ENCODE data around the gene CPNE4. TPM values are rescaled to one million over a fixed set of nuclear protein-coding genes. Genes with fewer than 3 reads are reported as not detected.

Gene CPNE4
- total RNA-seq, 1 experiment from 2014 or later, result 1.9 TPM

- peaks cover 18 to 22% of the 10 kb centered on the region in 2 experiments for H3K4me1 Mint-ChIP-seq
- Histone ChIP-seq H2BK120ac (ENCODE audit: low read depth, low read length, poor library complexity, severe bottlenecking) (no peak overlapping the region), H3K4me1 (ENCODE audit: insufficient read depth, low read length) (peaks cover 6% of the 10 kb centered on the region; the same call in 1 of the 2 replicates), H2BK15ac (ENCODE audit: low read depth, low read length) (no peak overlapping the region), H3K23me2 (ENCODE audit: insufficient read length, low read depth, low read length, poor library complexity, severe bottlenecking) (no peaks in the 10 kb centered on the region), H3K18ac (ENCODE audit: insufficient read length, low read depth, low read length) (no peak overlapping the region), H3K27me3 (ENCODE audit: insufficient read depth, low read length) (no peaks in the 10 kb centered on the region), H2AFZ (ENCODE audit: low read length) (no peak overlapping the region), H2BK20ac (ENCODE audit: low read depth, low read length, poor library complexity, severe bottlenecking) (no peak overlapping the region), H3K4ac (ENCODE audit: low read depth, low read length) (no peak overlapping the region), H2AK5ac (ENCODE audit: insufficient read length, low read length) (no peak overlapping the region), H3K9ac (ENCODE audit: extremely low read depth, insufficient read length, low read length) (no peak overlapping the region), H4K5ac (ENCODE audit: insufficient read length, low read depth, low read length) (no peak overlapping the region), H4K8ac (replicated peaks; ENCODE audit: insufficient read length, low read depth, low read length) (no peak overlapping the region), H3K27ac (ENCODE audit: insufficient read length, low read depth, low read length) (no peak overlapping the region), H4K20me1 (ENCODE audit: control insufficient read depth, insufficient read depth, insufficient read length) (no peaks in the 10 kb centered on the region), H3K9me3 (ENCODE audit: control insufficient read depth, low read depth, low read length) (no peaks in the 10 kb centered on the region), H4K91ac (ENCODE audit: insufficient read length, low read depth, low read length) (no peak overlapping the region), H3T11ph (ENCODE audit: low read length) (no peak overlapping the region), H3K79me1 (ENCODE audit: insufficient read depth, low read depth, low read length, poor library complexity, severe bottlenecking) (no peaks in the 10 kb centered on the region), H3K23ac (ENCODE audit: insufficient read length, low read depth, low read length) (no peak overlapping the region), H3K79me2 (ENCODE audit: insufficient read depth, low read length) (no peaks in the 10 kb centered on the region), H3K56ac (ENCODE audit: insufficient read length, low read depth, low read length) (no peak overlapping the region), H2BK5ac (ENCODE audit: insufficient read length, low read length) (no peak overlapping the region), H2BK12ac (ENCODE audit: insufficient read length, low read depth, low read length) (no peak overlapping the region), H3K14ac (ENCODE audit: insufficient read depth, low read length) (no peak overlapping the region), H3K4me2 (ENCODE audit: insufficient read depth, insufficient read length, low read length) (no peak overlapping the region)
- H3K36me3 Mint-ChIP-seq (ENCODE audit: insufficient read depth in 1 of 3, low read depth in 3 of 3), result no peaks in the 10 kb centered on the region
- no peak for TF ChIP-seq CTCF (conservative IDR thresholded peaks at IDR 0.05)
- no peaks in the 10 kb centered on the region for H3K27me3 Mint-ChIP-seq (ENCODE audit: low read depth)
- no peak overlapping the region for H3K27ac Mint-ChIP-seq
- no peak for DNase-seq
- WGBS (ENCODE audit: extremely low coverage, insufficient read length, low lambda C conversion rate), result no CpG with 5 or more reads among the region's 1 CpG
- H3K9me3 Mint-ChIP-seq, result no peaks in the 10 kb centered on the region
- no peak overlapping the region for H3K4me3 Mint-ChIP-seq
Observed at GRCh38 chr3:131538968-131539367, 495.8 kb downstream of the CPNE4 start.
